Upper lobe of right lung (tissue), 1 donor: ENCODE measurements around the gene SAG. TPM values are rescaled to one million over a fixed set of nuclear protein-coding genes. Genes with fewer than 3 reads are reported as not detected.
A peak's percentile ranks its signal among the peaks of the same experiment; 100 is the strongest.

Experiments used
- ATAC-seq: fragments of 200-7000 bp; cut with Tn5 transposase; one replicate; pipeline ENCODE4 v1.9.1; 2020; ENCODE audit warnings: mild to moderate bottlenecking, moderate library complexity
- DNase-seq: peaks from one replicate; pipeline ENCODE4 v3.0.0-alpha.2; 2020
- H3K27ac ChIP-seq: fragments of 200-600 bp; one replicate; pipeline ENCODE4 v1.8.0; 2022
- H3K27me3 ChIP-seq: fragments of 200-600 bp; one replicate; pipeline ENCODE4 v1.8.0; 2022; ENCODE audit warnings: mild to moderate bottlenecking
- H3K36me3 ChIP-seq: fragments of 200-600 bp; one replicate; pipeline ENCODE4 v1.8.0; 2022
- H3K4me1 ChIP-seq: fragments of 200-600 bp; one replicate; pipeline ENCODE4 v1.8.0; 2022
- H3K4me3 ChIP-seq: fragments of 200-600 bp; one replicate; pipeline ENCODE4 v1.8.0; 2022; ENCODE audit warnings: mild to moderate bottlenecking
- H3K9me3 ChIP-seq: fragments of 200-600 bp; one replicate; pipeline ENCODE4 v1.8.0; 2022
- intact Hi-C: fragments of 100-400 bp; cut with DNase I; formaldehyde crosslinking; loops from one replicate; pipeline ENCODE4 v1.11.0; 2022
- total RNA-seq: library from RNA; stranded (reverse); fragmentation: NEBNext Ultra II Directional; extraction: Animal tissue kit (Norgen Biotek cat#: 25700); gene quantifications from one replicate; pipeline ENCODE4 v1.2.1, GENCODE V29; 2021
- TF ChIP-seq, protein P1 (sequence below): fragments of 200-600 bp; IDR thresholded peaks from one replicate; pipeline ENCODE4 v1.8.0; 2022; ENCODE audit warnings: antibody characterized with exemption
- donor health status: DM: no; HTN: yes; CAD: no; lungs with severe emphysema.

Gene SAG
- total RNA-seq, 1 donor from 2014 or later: not detected

DNA sequence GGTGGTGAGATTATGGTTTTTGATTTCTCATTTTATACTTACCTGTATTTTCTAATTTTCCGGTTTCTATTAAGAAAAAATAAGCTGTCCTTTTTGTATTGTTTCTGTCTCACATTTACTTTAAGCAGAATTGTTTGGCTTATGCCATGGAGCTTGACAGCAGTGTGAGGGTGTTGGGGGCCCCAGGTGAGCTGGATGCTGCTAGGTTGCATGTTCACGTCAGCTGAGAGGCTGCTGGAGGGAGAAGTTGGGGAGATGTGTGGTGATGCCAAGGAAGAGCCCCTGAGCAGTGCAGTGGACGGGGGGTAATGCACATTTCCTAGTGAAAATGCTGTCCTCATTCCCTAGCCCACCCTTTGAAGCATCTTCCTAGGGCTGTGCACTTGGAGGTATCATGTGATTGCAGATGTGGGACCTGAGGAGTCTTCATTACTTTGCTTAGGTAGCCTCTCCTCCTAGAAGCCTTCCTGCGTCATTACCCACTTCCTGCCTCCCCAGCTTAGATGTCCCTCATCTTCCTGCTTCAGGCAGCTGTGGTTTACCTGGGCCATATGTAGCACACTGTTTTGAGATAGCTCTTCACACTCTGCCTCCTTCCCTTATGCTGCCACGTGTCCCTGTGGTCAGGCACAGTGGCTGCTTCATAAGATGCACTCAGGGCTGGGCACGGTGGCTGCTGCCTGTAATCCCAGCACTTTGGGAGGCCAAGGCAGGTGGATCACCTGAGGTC is 39.9 kb upstream of the SAG start:
- Histone ChIP-seq H3K27me3 (no peaks in the 10 kb centered on the region), H3K27ac (peak overlapping the region; percentile 24), H3K36me3 (peaks cover 100% of the 10 kb centered on the region), H3K4me3 (no peak overlapping the region), H3K9me3 (no peaks in the 10 kb centered on the region), H3K4me1 (no peaks in the 10 kb centered on the region)
- TF ChIP-seq, protein P1, sequence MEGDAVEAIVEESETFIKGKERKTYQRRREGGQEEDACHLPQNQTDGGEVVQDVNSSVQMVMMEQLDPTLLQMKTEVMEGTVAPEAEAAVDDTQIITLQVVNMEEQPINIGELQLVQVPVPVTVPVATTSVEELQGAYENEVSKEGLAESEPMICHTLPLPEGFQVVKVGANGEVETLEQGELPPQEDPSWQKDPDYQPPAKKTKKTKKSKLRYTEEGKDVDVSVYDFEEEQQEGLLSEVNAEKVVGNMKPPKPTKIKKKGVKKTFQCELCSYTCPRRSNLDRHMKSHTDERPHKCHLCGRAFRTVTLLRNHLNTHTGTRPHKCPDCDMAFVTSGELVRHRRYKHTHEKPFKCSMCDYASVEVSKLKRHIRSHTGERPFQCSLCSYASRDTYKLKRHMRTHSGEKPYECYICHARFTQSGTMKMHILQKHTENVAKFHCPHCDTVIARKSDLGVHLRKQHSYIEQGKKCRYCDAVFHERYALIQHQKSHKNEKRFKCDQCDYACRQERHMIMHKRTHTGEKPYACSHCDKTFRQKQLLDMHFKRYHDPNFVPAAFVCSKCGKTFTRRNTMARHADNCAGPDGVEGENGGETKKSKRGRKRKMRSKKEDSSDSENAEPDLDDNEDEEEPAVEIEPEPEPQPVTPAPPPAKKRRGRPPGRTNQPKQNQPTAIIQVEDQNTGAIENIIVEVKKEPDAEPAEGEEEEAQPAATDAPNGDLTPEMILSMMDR: no peak
- peak; percentile 74 for ATAC-seq
- no peak for DNase-seq
- intact Hi-C loops: no loop called here

DNA sequence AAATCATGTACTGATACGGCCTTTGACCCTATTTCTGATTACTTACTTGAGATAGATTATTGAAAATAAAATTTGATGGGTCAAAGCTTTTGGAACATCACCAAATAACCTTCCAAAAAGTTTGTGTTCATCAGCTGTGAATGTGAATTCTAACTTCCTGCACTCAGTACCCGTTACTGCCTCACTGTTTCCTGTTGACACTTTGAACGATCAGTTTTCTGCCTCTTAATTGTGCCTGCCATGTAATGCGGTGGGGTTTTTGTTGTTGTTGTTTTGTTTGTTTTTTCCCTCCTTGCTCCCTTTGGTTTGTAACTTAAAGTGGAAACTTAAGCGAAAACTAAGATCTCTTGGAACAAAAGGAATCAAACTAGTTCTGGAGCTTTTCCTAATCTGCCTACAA is 37.2 kb upstream of the SAG start:
- TF ChIP-seq, protein P1: no peak
- ATAC-seq (no peak), DNase-seq (no peak)
- intact Hi-C loops: no loop called here
- Histone ChIP-seq H3K4me3 (no peak overlapping the region), H3K4me1 (no peaks in the 10 kb centered on the region), H3K36me3 (peaks cover 100% of the 10 kb centered on the region), H3K27ac (peak overlapping the region; percentile 31), H3K27me3 (no peaks in the 10 kb centered on the region), H3K9me3 (no peaks in the 10 kb centered on the region)

DNA sequence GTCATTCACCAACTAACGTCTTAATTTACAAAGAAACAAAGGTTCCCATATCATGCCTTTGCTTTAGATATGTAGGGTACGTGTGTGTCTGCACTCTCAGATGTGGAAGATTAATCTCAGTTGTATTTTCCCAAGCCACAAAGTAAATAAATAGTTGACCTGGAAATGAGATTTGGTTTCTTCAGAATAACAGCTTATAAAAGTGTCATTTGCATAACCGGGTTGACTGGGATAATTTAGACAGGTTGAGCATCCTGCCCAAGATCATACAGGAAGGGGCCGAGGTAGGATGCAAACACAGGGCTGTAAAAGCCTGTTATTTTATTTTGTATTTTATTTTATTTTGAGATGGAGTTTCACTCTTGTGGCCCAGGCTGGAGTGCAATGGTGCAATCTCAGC is 36.7 kb upstream of the SAG start:
- TF ChIP-seq, protein P1: no peak
- H3K4me1 ChIP-seq: no peaks in the 10 kb centered on the region
- peak overlapping the region; percentile 31 for H3K27ac ChIP-seq
- H3K36me3 ChIP-seq: peaks cover 100% of the 10 kb centered on the region
- H3K27me3 ChIP-seq: no peaks in the 10 kb centered on the region
- DNase-seq (no peak), ATAC-seq (no peak)
- intact Hi-C loops: no loop called here
- H3K9me3 ChIP-seq: no peaks in the 10 kb centered on the region
- H3K4me3 ChIP-seq: no peak overlapping the region

DNA sequence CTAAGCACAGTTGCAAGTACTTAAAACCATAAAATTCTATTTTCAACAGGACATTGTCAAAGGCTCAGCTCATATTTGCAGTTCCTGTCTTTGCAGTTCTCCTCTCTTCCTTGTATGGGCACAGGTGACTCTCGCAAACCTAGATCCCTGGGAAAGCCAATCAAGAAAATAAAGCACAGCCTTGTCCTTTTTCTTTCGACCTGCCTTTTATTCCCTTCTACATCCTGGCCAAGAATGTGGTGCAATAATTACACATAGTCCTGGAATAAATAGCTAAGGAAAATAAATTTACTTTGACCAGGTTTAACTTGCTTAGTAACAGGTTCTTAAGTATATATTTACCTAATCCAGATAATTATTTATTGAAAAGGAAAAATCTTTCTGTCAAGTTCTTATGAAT is 35.9 kb upstream of the SAG start:
- no peaks in the 10 kb centered on the region for H3K4me1 ChIP-seq
- peaks cover 100% of the 10 kb centered on the region for H3K36me3 ChIP-seq
- DNase-seq (no peak), ATAC-seq (no peak)
- no peak overlapping the region for H3K27ac ChIP-seq
- TF ChIP-seq, protein P1: no peak
- intact Hi-C loops: no loop called here
- no peaks in the 10 kb centered on the region for H3K9me3 ChIP-seq
- H3K27me3 ChIP-seq: no peaks in the 10 kb centered on the region
- no peak overlapping the region for H3K4me3 ChIP-seq

DNA sequence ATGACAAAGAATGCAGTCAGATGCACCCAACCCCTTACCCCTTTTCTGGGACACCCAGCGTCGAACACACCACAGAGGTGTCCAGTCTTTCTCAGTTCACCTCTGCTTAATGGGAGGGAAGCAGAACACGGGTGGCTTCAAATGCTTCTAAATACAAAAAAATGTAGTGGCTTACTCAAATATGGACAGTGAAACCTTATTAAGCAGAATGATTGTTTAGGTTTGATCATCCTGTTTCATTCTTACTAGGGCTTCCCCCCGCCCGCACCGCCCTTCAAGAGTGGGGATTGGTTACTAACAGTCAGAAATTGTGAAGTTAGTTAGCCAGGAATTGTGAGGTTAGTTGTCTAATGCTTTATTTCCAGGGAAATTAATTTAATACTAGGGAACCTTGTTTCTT is 34.5 kb upstream of the SAG start:
- TF ChIP-seq, protein P1: no peak
- intact Hi-C loops: no loop called here
- ATAC-seq (no peak), DNase-seq (no peak)
- H3K4me3 ChIP-seq: no peak overlapping the region
- H3K4me1 ChIP-seq: no peaks in the 10 kb centered on the region
- H3K36me3 ChIP-seq: peaks cover 100% of the 10 kb centered on the region
- no peaks in the 10 kb centered on the region for H3K9me3 ChIP-seq
- no peaks in the 10 kb centered on the region for H3K27me3 ChIP-seq
- no peak overlapping the region for H3K27ac ChIP-seq

DNA sequence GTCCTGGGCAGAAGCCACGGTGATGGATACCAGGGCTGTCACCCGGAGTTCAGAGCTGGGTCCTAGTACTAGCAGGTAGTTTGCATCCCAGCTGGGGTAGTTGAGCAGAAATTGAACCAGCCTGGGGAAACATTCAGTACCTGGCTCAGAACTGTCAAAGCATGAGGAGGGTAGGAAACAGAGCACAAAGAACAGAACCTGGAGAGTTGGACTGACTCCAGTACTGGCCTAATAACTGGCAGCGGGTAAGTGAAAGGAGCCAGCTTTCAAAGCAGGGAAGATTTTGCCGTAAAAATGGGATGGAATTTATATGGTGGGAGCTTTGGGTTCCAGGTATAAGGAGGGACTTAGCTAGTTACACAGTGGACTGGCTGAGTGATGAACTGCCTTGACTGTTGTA is 32.4 kb upstream of the SAG start:
- DNase-seq: no peak
- H3K4me1 ChIP-seq: no peaks in the 10 kb centered on the region
- H3K9me3 ChIP-seq: no peaks in the 10 kb centered on the region
- intact Hi-C loops: no loop called here
- no peak overlapping the region for H3K27ac ChIP-seq
- no peaks in the 10 kb centered on the region for H3K27me3 ChIP-seq
- H3K4me3 ChIP-seq: no peak overlapping the region
- ATAC-seq: no peak
- H3K36me3 ChIP-seq: peaks cover 100% of the 10 kb centered on the region
- TF ChIP-seq, protein P1: no peak
